HG02870 (cell line): ENCODE results near the gene THAP7.
"Not testable (repeated sequence)": the region's sequence is repeated elsewhere in the genome, so short reads cannot be mapped to it uniquely, and the experiment has no call there.

Experiments
- ATAC-seq: cut with Tn5 transposase; IDR thresholded peaks from one replicate; pipeline ENCODE4 v1.9.1; 2021; ENCODE audit warnings: mild to moderate bottlenecking, moderate library complexity; ENCODE audit not compliant: unreplicated experiment

THAP7 gene

DNA sequence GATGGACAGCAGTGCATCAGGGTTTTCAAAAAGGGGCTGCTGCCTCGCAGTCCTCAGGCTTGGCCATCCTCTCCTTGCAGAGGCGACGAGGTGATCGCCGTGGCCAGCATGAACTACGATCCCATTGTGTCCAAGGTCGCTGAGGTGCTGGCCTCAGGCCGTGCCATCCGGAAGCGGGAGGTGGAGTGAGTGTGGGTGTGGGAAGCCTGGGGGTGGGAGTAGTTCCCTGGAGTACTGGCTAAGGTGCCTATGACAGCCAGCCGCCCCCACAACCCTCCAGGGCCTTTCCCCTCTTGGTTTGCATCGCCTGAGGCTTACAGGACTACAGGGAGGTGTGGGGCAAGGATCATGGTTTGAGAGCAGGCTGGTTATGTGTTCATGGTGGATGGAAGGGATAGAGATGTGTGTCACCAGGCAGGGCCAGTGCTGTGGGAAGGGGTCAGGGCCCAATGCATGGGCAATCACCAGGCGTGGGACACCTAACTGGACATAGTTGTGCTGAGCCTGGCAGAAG is 21.9 kb downstream of the THAP7 start:
- ATAC-seq = no peak

DNA sequence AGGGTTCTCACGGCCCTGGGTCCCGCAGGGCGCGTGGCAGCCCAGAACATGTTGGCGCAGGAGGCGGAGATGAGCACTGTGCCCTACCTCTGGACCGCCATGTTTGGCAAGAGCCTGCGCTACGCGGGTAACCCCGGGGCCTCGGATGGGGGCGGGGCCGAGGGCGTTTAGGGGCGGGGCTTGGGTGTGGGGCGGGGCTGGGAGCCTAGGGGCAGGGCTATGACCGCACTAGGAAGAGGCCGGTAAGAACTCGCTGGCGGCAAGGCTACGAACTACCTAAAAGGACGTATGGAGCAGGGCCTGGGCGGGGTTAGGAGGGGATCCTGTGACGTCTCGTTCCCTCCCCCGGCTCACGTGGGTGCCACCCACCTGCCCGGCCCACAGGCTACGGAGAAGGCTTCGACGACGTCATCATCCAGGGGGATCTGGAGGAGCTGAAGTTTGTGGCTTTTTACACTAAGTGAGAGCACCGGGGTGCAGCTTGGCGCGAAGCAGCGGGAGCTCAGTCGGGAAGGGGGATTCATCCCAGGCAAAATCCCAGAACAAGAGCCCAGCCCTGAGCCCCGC is 22.6 kb downstream of the THAP7 start:
- no peak for ATAC-seq

DNA sequence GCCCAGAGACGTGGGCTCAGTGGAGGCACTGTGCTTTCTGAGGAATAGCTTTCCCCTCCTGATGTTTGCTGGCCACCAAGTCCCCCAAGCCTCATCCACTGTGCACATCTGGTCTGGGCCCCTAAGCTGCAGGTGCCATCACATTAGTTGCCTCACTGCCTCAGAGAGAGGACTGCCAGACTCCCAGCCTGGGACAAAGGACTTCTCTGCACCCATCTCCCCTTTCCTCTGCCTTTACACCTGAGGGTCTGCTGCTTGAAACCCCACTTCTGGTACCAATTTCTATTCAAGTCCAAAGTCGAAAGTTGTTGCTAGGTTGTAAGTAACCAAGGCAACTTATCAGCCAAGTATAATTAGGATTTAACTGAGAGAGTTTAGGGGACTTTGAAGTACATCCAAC is 23.5 kb downstream of the THAP7 start:
- no peak for ATAC-seq

DNA sequence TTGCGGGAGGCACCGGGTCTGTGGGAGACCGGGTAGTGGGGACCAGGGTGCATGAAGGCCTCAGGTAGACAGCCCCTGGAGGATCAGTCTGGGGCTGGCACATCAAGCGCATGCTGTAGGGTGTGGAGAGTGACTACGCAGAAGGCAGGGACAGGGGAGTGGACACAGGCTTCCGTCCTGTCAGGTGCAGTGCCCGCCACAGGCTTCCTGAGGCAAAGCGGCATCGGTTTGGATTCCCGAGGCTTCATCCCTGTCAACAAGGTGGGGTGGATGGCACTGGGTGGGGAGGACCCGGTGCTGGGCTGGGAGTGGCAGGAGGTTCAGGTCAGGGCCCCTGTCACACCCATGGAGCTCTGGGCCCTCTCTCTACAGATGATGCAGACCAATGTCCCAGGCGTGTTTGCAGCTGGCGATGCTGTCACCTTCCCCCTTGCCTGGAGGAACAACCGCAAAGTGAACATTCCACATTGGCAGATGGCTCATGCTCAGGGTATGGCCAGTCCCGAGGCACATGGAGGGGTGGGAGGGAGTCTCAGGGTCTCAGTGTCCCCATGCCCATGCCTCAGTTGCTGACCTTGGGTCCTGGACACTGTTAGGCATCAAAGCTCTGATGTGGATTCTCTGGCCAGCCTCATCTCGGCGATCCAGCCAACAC is 24.3 kb downstream of the THAP7 start:
- ATAC-seq = no peak

DNA sequence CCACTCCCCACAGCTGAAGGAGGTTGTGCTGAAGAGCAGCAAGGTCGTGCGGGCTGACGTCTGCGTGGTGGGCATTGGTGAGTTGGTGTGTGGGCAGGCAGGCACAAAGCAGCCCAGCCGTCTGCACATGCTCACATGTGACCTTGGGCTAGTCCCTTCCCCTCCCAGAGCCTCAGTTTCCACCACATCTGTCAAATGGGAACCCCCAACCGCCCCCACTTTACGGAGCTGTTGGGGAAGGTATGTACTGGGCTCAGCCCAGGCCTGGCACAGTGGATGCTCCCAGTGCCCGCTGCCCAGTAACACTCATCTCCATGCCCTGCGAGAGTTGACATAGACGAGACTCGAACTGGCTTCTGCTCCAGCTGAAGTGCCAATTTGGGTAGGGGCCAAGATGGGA is 24.9 kb downstream of the THAP7 start:
- ATAC-seq = no peak

DNA sequence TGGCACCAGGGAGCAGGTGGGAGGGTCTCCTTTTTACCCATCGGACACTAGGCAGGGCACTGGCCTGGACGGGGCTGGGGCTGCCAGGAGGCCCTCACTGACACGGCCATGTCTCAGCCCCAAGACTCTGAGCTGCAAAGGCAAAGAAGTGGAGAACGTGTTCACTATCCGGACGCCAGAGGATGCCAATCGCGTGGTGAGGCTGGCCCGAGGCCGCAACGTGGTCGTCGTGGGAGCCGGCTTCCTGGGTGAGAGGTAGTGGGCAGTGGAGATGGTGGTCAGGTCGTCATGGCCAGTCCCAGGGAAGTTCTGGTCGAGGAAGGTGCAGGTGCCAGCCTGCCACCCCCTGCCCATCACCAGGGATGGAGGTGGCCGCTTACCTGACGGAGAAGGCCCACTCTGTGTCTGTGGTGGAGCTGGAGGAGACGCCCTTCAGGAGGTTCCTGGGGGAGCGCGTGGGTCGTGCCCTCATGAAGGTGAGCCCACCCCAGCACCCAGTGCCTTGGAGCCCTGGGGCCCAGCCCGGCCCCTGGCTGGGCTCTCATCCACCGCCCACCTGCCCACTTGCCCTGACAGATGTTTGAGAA is 25.5 kb downstream of the THAP7 start:
- ATAC-seq = no peak

DNA sequence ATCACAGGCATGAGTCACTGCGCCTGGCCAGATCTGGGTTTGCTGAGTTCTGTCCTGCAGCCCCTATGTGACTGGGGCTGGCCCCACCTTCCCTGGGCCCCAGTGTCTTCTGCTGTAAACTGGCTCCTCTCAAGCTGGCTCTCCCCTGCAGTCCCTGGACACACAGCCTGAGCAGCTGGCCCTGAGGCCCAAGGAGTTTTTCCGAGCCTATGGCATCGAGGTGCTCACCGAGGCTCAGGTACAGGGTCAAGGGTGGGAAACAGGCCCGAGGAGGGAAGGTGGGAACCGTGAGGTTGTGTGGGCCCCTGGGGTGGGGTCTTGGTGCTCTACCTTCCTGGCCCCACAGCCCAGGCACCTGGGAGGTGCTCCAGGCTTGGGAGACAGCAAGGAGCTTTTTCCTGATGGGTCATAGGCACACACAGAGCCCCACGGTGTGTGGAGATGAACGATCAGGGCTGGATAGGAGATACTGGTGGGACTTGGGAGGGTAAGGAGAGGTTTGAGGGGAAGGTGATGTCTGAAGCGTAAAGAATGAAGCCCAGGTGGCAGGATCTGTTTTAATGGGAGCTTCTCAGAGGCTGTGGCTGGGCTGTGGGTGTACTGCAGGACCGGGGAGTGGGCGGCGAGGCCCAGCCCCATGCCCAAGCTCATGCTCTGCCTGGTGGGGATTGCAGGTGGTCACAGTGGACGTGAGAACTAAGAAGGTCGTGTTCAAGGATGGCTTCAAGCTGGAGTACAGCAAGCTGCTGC is 26.2 kb downstream of the THAP7 start:
- ATAC-seq = no peak

DNA sequence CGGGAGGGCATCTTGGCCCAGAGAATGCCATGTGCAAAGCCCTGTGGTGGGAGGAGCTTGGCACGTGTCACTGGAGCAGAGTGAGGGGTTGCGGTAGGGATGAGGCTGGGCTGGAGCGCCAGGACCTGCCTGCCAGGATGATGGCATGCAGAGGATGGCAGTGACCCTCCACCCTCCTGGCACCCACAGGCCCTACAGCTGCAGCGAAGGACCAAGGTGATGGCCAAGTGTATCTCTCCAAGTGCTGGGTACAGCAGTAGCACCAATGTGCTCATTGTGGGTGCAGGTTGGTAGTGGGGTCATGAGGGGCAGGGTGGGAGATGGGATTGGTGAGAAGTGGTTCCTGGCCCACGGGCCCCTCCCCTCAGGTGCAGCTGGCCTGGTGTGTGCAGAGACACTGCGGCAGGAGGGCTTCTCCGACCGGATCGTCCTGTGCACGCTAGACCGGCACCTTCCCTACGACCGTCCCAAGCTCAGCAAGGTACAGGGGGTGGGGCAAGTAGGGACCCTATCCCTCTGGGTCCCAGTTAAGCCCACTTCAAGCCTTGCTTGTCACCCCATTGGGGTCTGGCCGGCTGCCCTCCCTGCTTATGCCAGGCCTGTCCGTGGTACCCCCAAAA is 27.5 kb downstream of the THAP7 start:
- ATAC-seq = no peak

DNA sequence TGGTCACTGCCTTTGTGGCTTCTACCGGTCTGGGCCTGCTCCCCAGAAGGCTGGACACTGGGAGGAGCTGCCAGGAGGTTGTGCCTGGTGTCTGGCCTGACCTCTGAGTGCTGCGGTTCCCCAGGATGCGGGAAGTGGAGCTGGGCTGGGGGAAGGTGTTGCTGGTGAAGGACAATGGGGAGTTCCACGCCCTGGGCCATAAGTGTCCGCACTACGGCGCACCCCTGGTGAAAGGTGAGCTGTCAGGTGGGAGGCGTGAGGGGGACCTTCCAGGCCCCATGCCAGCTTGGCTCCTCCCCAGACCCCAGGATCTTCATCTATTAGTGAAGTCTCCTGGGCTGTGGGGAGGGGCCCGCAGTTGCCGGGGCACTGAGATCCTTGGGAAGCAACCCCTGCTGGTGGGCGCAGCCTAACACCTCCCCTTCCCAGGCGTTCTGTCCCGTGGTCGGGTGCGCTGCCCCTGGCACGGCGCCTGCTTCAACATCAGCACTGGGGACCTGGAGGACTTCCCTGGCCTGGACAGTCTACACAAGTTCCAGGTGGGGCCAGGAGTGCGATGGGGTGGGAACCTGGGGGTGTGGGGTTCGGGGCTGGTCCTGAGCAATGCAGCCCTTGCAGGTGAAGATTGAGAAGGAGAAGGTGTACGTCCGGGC is 28.2 kb downstream of the THAP7 start:
- no peak for ATAC-seq

DNA sequence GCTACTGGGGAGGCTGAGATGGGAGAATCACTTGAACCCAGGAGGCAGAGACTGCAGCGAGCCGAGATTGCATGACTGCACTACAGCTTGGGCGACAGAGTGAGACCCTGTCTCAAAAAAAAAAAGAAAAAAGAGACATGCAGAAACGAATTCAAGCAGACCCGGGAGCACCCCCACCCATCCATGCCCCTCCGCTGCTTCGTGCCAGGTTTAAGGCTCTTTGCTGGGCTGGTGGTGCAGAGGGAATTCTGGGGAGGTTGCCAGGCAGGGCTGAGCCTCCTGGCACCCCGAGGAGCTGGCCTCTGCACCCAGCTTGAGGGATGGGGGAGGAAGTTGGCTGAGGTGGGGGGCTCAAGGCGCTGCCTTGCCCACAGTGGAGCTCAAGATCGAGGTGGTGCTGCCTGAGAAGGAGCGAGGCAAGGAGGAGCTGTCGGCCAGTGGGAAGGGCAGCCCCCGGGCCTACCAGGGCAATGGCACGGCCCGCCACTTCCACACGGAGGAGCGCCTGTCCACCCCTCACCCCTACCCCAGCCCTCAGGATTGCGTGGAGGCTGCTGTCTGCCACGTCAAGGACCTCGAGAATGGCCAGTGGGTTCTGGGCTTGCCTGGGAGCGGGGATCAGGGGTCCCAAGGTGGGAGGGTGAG is 28.9 kb downstream of the THAP7 start:
- ATAC-seq = no peak

DNA sequence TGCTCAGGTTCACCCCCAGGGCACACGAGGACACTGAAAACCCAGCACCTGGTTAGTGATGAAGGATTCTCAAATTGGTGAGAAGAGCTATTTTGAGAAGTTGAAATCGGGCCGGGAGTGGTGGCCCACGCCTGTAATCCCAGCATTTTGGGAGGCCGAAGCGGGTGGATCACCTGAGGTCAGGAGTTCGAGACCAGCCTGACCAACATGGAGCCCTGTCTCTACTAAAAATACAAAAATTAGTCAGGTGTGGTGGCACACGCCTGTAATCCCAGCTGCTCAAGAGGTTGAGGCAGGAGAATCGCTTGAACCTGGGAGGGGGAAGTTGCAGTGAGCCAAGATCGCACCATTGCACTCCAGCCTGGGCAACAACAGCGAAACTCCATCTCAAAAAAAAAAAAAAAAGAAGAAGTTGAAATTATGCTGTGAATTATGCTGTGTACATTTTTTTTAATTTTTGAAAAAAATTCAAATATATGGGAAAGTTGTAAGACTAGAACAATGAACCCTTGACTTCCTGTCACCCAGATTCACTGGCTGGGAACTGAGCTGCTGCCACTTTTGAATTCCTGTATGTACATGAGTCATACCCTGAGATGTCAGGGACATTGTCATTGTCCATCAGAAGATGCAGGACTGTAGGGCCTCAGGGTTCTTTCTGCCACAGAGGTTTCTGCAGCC is 29.8 kb downstream of the THAP7 start:
- not testable (repeated sequence) for ATAC-seq

DNA sequence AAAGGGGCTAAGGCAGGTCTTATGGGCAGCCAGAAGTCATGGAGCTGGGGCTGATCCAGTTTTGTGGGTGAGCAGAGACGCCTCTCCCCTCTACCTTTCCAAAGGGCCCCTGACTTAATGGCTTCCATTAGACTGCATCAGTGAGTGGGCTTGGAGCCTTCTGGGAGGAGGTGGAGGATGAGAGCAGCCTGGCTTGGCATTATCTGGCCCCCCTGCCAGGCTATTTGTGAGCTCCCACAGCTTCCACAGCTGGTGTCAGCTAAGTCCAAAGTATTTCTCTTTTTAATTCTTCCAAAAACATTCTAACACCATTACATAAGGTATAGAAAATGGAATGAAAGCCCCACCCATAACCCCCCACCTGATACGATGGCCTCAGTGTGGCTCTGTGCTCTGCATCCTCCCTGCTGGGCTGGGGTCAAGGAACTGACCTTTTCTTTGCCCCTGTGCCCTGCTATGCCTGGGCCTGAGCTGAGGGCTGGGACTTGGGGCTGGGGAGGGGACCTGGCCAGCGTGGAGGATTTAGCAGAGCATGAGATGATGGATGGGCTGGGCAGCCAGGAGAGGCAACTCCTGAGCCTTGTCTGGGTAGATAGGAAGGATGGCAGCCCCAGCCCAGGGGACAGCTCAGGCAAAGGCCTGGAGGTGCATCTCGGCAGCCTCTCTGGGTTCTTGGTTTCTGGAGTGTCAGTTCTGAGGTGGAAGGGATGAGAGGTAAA is 30.8 kb downstream of the THAP7 start:
- ATAC-seq = no peak

DNA sequence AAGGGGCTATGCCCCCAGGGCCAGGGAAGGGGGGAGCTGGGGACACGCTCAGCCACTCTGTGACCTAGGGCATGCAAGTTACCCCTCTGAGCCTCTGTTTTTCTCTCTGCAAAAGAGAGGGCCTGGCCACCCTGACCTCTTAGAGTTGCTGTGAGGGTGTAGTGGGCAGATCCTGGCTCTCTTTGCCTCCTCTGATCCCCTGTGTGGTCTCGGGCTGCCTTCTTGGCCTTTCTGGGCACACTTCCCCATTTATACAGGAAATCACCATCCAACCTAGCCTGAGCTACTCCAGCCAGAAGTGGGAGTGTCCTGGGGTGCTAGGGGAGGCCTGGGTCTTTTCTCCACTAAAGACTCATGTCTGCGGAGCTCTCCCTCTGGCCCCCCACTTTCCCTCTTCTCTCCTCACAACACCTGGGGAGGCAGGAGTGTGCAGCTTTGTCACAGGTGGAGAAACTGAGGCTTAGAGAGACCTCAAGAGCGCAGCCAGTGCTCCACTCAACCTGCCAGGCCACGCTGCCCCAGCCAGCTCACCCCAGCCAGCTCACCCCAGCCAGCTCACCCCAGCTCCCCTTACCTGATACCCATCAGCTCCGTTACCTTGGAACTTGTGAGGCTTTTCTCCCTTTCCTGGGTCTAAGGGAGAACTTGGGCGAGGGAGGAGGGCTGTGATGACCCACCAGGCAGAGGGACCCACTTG is 33.5 kb downstream of the THAP7 start:
- no peak for ATAC-seq

DNA sequence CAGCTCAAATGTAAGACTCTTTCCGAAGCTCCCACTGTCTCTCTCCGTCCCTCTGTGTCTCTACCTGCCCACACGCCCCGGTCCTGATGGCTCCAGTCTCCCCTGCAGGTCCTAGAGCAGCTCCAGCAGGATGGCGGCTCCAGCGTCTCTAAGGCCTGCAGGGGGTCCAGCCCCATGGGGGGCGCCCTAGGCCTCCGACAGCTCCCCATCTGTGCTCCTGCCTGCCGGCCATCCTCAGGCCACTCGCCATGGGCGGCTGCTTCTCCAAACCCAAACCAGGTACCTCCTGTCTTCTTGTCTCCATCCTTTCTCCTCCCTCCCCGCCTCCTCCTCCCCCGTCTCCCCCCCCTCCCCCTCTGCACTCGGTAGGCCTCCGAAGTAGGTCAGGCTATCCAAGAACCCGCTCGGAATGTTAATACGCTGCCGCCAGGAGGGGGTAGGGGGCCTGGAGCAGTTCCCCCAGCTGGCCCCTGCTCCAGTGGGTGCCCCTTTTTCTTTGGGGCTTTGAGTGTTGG is 34.2 kb downstream of the THAP7 start:
- ATAC-seq = no peak

DNA sequence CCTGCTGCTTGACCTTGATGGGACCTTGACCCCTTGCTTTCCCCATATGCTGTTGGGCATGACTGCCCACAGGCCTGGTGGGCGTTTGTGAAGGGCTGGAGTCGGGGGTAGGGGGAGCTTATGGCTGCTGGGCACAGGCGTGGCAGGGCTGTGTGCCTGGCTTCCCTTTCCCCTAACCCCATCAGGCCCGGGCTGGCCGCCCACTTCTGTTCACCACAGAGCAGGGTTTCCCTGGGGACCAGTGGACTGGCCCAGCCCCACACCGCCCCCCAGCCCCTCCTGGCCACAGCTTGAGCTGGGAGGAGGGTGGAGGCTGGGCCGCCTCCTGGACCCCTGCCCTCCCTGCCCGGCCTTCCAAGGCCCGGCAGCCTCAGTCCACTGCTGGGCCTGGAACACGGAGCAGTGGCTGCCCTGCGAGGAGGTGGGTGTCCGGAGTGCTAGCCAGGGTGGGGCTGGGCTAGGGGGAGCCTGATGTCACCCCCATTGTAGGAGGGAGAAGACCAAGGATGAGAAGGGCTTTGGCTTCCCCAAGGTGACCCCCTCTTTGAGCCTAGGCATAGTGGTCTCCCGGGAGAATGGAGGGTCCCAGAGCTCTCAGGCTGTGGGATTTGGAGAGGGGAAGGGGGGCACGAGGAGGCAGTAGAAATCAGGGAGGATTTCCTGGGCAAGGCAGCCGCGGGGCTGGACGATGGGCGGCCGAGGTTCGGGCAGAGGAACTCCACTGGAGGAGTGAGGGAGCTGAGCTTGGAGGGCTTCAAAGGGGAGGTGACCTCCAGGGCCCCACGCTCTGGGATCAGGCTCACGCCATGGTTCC is 34.8 kb downstream of the THAP7 start, which contains the start of gene AIFM3:
Gene AIFM3, plus strand, starts transcription at position 373 of the 814 bp plus-strand sequence. CDS start 690 bp downstream, outside the sequence.
- no peak for ATAC-seq

DNA sequence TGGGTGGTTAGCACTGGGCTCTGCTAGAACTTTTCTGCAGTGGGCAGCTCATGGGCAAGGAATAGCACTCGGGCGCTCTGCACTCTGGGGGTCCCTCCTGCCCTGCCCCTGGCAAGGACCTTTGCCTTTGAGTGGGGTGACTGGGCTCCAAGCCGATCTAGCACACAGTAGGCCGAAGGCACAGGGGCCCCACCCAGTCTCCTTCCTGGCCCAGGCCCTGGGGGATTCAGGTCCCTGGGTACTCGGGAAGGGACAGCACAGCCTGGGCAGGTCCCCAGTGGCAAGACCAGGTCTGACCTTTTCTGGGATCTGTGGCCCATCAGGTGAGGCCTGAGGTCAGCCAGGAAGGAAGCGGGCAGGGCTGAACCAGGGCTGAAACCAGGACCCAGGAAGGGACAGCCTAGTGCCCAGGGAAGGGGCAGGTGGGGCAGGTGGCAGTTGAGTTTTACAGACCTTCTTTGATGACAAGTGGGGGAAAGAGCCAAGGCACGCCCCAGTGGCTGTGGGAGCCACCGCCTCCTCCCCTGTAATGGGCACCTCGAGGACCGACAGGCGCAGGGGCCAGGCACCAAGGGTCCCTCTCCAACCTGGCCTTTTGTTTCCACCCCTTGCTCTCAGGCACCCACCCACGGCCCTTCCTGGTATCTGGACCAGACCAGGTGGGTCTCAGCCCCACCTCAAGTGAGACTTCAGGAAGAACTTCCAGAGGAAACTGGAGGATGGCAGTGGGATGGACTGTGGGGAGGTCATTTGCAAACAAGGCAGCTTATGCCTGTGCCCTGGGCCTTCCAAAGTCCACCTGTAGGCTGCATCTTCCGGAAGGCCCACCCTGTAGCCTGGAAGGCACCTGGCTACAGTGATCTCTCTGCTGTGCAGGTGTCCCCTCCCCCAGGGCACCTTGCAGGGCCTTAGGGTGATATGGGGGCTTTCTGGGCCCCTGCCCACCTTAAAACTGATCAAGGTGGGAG is 35.7 kb downstream of the THAP7 start:
- ATAC-seq = no peak
